NB4 (cell line): Measurements from ENCODE around the gene FRMD1.

Experiments used
- CTCF ChIP-seq: IDR thresholded peaks from one replicate; pipeline ENCODE4 v1.5.1; 2012; ENCODE audit warnings: low read depth, low read length
- POLR2A ChIP-seq: IDR thresholded peaks from 2 replicates; pipeline ENCODE4 v1.6.1; 2011; ENCODE audit warnings: mild to moderate bottlenecking; ENCODE audit not compliant: insufficient read length; ENCODE audit errors: extremely low read depth

- TF ChIP-seq CTCF, result no peak
- no peak for TF ChIP-seq POLR2A
These were observed 12.6 kb upstream of the FRMD1 start for GRCh38 chr6:168091381-168092264.
